Stimulated activated naive CD8-positive, alpha-beta T cell treated with anti-CD3 and anti-CD28 coated beads, Interleukin-15, amount 100 ng/mL, for 72 hours (primary cell): Measurements from ENCODE around the gene SUCLG2.

Source experiments
- ATAC-seq: fragments of 150-1000 bp; cut with Tn5 transposase; 2 replicates; pipeline ENCODE4 v1.10.0; 2021; ENCODE audit warnings: mild to moderate bottlenecking, moderate library complexity
- DNase-seq, 2 donors: peaks; one replicate each; pipeline ENCODE4 v3.0.0; 2021 to 2022
- H3K27ac Mint-ChIP-seq, 2 donors: one replicate each; pipeline ENCODE4 v1.8.0; 2022; ENCODE audit warnings: mild to moderate bottlenecking in 2 of 2, mixed read lengths in 2 of 2, moderate library complexity in 2 of 2
- H3K27me3 Mint-ChIP-seq: one replicate; pipeline ENCODE4 v1.8.0; 2022; ENCODE audit warnings: mixed read lengths
- H3K4me1 Mint-ChIP-seq: one replicate; pipeline ENCODE4 v1.8.0; 2022; ENCODE audit warnings: mild to moderate bottlenecking, mixed read lengths
- H3K4me3 Mint-ChIP-seq, 2 donors: one replicate each; pipeline ENCODE4 v1.8.0; 2022; ENCODE audit warnings: mild to moderate bottlenecking in 2 of 2, mixed read lengths in 2 of 2, moderate library complexity in 1 of 2
- H3K9me3 Mint-ChIP-seq, 2 donors: one replicate each; pipeline ENCODE4 v1.8.0; 2022; ENCODE audit warnings: mixed read lengths in 2 of 2

SUCLG2 gene, protein sequence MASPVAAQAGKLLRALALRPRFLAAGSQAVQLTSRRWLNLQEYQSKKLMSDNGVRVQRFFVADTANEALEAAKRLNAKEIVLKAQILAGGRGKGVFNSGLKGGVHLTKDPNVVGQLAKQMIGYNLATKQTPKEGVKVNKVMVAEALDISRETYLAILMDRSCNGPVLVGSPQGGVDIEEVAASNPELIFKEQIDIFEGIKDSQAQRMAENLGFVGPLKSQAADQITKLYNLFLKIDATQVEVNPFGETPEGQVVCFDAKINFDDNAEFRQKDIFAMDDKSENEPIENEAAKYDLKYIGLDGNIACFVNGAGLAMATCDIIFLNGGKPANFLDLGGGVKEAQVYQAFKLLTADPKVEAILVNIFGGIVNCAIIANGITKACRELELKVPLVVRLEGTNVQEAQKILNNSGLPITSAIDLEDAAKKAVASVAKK

DNA sequence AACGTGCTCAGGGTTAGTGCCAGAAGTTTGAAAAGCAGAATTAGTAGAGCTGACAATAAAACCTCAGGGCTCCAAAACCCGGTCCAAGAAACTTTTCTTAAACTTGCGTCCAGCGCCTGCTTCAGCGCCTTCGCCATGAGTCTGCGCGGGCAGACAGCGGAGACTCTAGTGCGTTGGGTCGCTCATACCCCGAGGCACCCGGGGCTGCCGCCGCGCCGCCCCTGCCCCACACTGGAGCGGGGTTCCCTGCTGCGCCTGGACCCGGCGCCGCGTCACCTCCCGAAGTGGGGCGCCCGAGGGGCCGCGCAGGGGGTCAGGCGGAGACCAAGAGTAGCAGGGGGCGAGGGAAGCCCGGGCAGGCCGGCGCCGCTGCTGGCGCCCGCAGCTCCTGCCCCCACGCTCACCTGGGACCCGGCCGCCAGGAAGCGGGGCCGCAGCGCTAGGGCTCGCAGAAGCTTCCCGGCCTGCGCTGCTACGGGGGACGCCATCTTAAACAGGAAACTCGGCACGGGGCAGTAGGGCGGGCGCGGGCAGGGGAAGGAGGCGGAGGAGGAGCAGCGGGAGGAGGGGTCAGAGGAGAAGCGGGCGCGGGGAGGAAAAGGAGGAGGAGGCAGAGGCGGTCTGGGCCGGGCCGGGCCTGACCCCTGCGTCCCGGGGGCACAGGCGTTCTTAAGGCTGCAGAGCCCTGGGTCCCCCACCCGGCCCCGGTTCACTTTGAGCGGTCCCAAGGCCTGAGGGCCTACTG is at the start of gene SUCLG2:
Gene SUCLG2, minus strand, starts transcription at position 514 of the 745 bp plus-strand sequence. Its CDS starts 26 bp downstream, at position 488.
- peak within 1 kb of the TSS; percentile 94 to 97 for H3K27ac Mint-ChIP-seq
- peak; percentile 78 to 83 for DNase-seq
- ATAC-seq: peak; percentile 64
- H3K9me3 Mint-ChIP-seq: peaks cover 13 to 19% of the 10 kb centered on the region in 2 donors
- H3K4me1 Mint-ChIP-seq: peaks cover 62% of the 10 kb centered on the region
- no peaks in the 10 kb centered on the region for H3K27me3 Mint-ChIP-seq
- peak within 1 kb of the TSS; percentile 80 to 84 for H3K4me3 Mint-ChIP-seq

DNA sequence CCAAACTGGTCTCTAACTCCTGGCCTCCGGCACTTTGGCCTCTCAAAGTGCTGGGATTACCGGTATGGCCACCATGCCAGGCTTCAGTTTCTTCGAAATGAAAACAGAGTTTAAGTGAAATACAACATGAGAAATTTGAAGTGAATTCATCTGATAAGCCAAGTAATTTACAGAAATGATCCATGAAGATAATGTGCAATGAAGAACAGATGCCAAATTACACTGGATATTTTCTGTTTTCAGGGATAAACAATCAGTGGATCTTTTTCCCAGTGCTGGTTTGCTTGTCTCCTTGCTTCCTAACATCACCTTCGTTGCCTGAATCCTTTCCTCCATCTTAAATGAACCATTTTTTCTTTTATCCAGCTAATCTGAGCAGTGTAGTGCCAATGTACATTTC is 46.2 kb upstream of the SUCLG2 start:
- no peak overlapping the region for H3K4me3 Mint-ChIP-seq
- ATAC-seq (no peak), DNase-seq (no peak)
- peaks cover 6% of the 10 kb centered on the region for H3K4me1 Mint-ChIP-seq
- H3K27me3 Mint-ChIP-seq: no peaks in the 10 kb centered on the region
- no peak overlapping the region for H3K27ac Mint-ChIP-seq
- H3K9me3 Mint-ChIP-seq: peaks cover 0 to 7% of the 10 kb centered on the region in 2 donors

DNA sequence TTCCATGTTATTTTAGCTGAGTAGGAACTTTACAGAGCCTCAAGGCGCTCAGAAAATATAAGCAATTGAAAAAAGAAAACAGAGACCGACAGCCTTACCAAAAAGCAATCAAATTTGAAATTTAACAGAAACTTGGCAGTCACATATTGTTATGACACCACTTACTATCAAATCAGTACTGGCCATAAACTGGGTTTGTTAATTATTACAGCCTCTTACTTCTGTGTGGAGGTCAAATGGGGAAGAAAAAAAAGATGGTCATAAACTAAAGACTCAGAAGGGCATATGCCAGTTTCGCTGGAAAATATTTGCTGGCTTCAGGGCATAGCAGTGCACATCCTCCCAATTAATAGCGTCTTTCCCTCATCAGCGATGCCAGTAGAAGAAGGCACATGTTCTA is 45.5 kb upstream of the SUCLG2 start:
- peaks cover 0 to 7% of the 10 kb centered on the region in 2 donors for H3K9me3 Mint-ChIP-seq
- DNase-seq: no peak
- H3K27me3 Mint-ChIP-seq: no peaks in the 10 kb centered on the region
- H3K27ac Mint-ChIP-seq: no peak overlapping the region
- ATAC-seq: no peak
- no peak overlapping the region for H3K4me3 Mint-ChIP-seq
- H3K4me1 Mint-ChIP-seq: peaks cover 6% of the 10 kb centered on the region

DNA sequence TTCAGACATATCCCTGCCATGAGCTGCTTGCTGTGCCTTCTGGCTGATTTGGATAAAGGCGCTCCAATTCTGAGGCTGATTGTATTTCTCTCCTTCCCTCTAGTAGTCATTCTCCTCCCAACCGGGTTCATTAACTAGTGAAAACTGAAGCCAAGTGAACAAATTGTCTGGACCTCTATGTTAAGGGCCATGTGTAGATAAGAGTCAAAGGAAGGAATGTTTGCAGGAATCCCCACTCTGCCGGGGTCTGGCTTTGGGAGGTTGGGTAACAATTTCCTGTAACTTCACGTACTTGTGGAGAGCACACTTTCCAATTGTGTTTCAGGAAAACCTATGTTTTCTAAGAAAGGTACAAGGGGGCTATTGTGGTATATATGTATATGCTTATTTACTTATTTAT is 38.2 kb upstream of the SUCLG2 start:
- Mint-ChIP-seq H3K27me3 (no peaks in the 10 kb centered on the region), H3K4me1 (peaks cover under 1% of the 10 kb centered on the region), H3K9me3 (peaks cover 0 to 4% of the 10 kb centered on the region in 2 donors), H3K27ac (no peak overlapping the region), H3K4me3 (no peak overlapping the region)
- DNase-seq: no peak
- no peak for ATAC-seq

DNA sequence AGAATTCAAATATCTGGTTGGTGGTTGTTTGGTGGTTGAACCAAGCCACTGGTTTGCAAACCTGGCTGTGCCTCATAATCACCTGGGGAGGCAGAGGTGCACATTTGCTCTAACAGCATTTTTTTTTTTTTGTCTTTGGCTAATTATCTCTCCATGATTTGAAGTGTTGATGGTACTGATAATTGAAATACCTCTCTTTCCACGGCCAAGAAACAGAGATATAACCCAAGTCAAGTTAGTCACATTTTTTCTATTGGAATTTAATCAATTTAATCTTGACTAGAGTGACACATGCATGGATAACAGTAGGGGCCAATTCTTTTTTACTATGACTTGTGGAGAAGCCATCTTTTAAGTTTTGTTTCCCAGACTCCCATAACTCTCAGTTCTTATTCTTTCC is 37.5 kb upstream of the SUCLG2 start:
- Mint-ChIP-seq H3K4me3 (no peak overlapping the region), H3K4me1 (no peaks in the 10 kb centered on the region), H3K27me3 (no peaks in the 10 kb centered on the region), H3K27ac (no peak overlapping the region), H3K9me3 (peaks cover 0 to 4% of the 10 kb centered on the region in 2 donors)
- ATAC-seq: no peak
- no peak for DNase-seq

DNA sequence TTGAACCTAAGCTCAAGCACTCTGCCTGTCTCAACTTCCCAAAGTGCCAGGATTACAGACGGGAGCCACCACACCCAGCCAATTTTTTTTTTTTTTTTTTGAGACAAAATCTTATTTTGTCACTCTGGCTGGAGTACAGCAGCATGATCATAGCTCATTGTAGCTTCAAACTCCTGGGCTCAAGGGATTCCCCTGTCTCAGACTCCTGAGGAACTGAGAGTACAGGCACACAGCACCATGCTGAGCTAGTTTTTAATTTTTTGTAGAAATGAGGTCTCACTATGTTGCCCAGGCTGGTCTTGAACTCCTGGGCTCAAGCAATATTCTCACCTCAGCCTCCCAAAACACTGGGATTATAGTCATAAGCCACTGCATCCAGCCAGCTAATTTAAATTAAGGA is 36.8 kb upstream of the SUCLG2 start:
- ATAC-seq (no peak), DNase-seq (no peak)
- H3K4me1 Mint-ChIP-seq: peaks cover 3% of the 10 kb centered on the region
- no peaks in the 10 kb centered on the region for H3K27me3 Mint-ChIP-seq
- no peak overlapping the region for H3K27ac Mint-ChIP-seq
- H3K4me3 Mint-ChIP-seq: no peak overlapping the region
- H3K9me3 Mint-ChIP-seq: peaks cover 0 to 8% of the 10 kb centered on the region in 2 donors

DNA sequence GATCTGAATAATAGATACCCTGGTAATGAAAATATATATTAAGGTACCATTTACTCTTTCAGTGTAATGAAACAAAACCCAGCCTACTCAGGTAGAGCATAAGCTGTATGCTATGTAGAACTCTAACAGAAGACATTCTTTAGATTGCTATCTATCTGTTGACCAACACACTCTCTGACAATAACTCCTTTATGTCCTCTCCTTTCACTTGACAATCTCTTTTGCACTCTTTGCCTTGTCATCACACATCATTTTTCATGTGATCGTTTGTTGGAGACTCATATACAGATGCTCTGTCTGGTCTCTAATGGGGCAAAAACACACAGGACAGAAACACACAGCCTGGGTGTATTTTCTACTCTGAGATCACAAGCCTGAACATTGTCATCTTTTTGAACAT is 35.4 kb upstream of the SUCLG2 start:
- Mint-ChIP-seq H3K4me1 (peaks cover 14% of the 10 kb centered on the region), H3K27ac (no peak overlapping the region), H3K4me3 (no peak overlapping the region), H3K27me3 (no peaks in the 10 kb centered on the region), H3K9me3 (peaks cover 0 to 9% of the 10 kb centered on the region in 2 donors)
- DNase-seq (no peak), ATAC-seq (no peak)

DNA sequence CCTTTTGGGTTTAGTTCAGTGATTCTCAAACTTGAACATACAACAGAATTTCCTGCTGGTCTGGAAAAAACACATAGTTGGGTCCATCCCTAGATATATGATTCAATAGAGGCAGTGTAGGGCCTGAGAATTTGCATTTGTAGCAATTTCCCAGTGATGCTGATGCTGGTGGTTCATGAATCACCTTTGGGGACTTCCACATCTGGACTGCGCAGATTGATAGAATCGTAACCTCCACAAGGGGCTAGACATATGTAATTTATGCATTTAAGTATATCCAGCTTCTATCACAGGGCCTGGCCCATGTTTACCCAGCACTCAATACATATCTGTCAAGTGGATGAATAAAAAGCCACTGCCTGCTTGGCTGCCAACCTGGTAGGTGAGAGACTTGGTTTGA is 33.8 kb upstream of the SUCLG2 start:
- Mint-ChIP-seq H3K27me3 (no peaks in the 10 kb centered on the region), H3K4me1 (peaks cover 28% of the 10 kb centered on the region), H3K27ac (no peak overlapping the region), H3K9me3 (peaks cover 0 to 9% of the 10 kb centered on the region in 2 donors), H3K4me3 (no peak overlapping the region)
- DNase-seq: no peak
- ATAC-seq: peak; percentile 73

DNA sequence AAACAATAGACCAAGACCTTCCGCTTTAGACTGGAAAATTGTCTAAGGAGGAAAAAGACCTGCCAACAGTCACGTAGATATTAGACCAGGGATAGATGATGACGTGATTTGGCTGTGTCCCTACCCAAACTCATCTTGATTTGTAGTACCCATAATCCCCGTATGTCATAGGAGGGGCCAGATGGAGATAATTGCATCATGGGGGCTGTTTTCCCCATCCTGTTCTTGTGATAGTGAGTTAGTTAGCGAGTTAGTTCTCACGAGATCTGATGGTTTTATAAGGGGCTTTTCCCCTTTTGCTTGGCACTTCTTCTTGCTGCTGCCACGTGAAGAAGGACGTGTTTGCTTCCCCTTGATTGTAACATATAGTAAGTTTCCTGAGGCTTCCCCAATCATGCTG is 31.7 kb upstream of the SUCLG2 start:
- ATAC-seq (no peak), DNase-seq (no peak)
- Mint-ChIP-seq H3K27me3 (no peaks in the 10 kb centered on the region), H3K4me1 (peaks cover 32% of the 10 kb centered on the region), H3K27ac (peak overlapping the region in 1 of 2 donors; percentile 86), H3K9me3 (peaks cover 0 to 5% of the 10 kb centered on the region in 2 donors), H3K4me3 (peak overlapping the region; percentile 60 to 63)

DNA sequence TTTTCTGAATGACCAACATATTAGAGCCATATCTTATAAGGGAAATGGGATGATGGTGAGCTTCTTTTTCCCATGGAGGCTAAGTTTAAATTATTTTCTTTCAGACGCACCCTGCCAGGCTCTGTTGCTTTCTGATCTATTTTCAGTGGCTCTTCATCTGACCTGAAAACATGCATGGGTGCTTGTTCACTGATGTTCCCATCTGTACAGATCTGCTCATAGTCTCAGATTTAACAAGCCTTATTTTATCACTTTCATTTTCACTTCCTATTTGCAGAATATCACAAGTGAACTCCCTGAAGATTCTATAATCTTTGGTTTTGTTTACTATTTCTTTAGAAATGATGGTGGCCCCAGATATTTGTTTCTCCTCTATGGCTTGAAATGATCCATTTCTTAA is 31.1 kb upstream of the SUCLG2 start:
- no peak for DNase-seq
- Mint-ChIP-seq H3K4me3 (peak overlapping the region; percentile 60 to 63), H3K27me3 (no peaks in the 10 kb centered on the region), H3K27ac (peak overlapping the region in 1 of 2 donors; percentile 86), H3K4me1 (peaks cover 32% of the 10 kb centered on the region), H3K9me3 (peaks cover 0 to 5% of the 10 kb centered on the region in 2 donors)
- peak; percentile 71 for ATAC-seq

DNA sequence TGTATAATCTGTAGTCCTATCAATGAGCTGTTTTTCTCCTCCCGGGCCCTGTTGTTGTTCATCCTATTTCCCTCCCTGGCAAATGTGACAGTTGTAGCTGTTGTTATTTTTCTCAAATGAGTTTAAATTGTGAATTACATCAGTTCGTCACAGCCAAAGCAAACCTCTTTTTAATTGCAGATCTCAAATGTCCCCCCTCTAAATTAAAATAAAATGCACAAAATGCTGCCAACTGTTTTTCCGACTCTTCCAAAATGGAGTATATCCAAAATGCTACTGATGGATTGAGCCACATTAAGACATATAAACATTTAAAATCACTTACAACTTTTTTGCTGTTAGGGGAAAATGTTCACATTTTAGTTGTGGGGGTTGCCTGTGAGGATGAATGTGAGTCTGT is 29.8 kb upstream of the SUCLG2 start:
- DNase-seq (no peak), ATAC-seq (no peak)
- Mint-ChIP-seq H3K27me3 (no peaks in the 10 kb centered on the region), H3K4me1 (peaks cover 35% of the 10 kb centered on the region), H3K9me3 (peaks cover 0 to 5% of the 10 kb centered on the region in 2 donors), H3K4me3 (no peak overlapping the region), H3K27ac (no peak overlapping the region)

DNA sequence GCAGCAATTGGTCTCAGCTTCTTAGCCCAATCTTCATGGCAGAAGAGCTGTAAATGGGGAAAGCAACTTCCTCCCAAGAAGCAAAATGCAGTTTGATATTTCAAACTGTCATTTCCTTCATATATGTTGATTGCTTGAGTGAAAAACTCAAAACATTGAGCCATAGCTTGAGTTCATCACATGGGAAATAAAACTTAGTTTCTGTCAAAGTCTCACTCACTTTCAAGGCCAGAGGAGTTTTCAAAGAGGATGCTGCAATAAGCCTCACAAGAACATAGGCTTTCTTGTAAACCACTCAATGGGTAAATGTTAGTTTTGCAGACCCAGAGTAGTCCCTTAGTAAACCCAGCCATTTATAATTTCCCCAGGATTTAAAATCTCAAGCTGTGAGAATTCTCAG is 29.1 kb upstream of the SUCLG2 start:
- peak overlapping the region in 1 of 2 donors; percentile 24 for H3K27ac Mint-ChIP-seq
- no peak for DNase-seq

DNA sequence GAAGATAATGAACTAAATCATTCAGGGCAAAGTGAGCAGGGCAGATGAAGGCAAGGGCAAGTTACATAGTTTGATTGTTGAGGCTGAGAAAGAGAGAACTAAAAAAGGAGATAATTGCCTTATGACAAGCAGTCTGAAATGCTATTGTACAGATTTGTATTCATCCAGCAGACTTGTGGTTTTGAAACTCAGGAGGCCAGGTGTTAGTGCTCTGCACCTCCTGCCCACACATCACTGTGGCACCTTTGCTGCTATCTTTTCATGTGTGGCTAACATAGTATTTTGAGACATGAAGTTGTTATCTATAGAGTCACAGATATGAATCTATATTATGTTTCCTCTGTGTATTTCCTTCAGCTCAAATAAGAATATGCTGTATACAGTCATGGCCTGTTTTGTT is 24.3 kb upstream of the SUCLG2 start:
- DNase-seq: no peak

More for the DNA sequence above, 29.1 kb upstream of the SUCLG2 start:
- no peak overlapping the region for H3K4me3 Mint-ChIP-seq
- H3K27me3 Mint-ChIP-seq: no peaks in the 10 kb centered on the region
- peaks cover 0 to 5% of the 10 kb centered on the region in 2 donors for H3K9me3 Mint-ChIP-seq
- ATAC-seq: no peak
- H3K4me1 Mint-ChIP-seq: peaks cover 42% of the 10 kb centered on the region

DNA sequence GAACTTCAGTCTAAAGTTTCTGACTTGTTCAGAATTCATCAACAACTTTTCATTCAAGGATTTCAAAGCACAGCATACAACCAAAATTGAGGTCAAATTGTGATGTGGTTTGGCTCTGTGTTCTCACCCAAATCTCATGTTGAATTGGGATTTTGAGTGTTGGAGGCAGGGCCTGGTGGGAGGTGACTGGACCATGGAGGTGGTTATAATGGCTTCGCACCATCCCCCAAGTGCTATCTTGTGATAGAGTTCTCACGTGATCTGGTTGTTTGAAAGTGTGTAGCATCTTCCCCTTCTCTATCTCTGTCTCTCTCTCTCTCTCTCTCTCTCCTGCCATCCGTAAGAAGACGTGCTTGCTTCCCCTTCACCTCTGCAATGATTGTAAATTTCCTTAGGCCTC is 19.6 kb upstream of the SUCLG2 start:
- H3K27ac Mint-ChIP-seq: no peak overlapping the region
- H3K9me3 Mint-ChIP-seq: peaks cover 7 to 8% of the 10 kb centered on the region in 2 donors
- H3K4me3 Mint-ChIP-seq: no peak overlapping the region
- no peak for DNase-seq
- ATAC-seq: no peak
- H3K4me1 Mint-ChIP-seq: peaks cover 25% of the 10 kb centered on the region
- H3K27me3 Mint-ChIP-seq: no peaks in the 10 kb centered on the region

More for the DNA sequence above, 24.3 kb upstream of the SUCLG2 start:
- Mint-ChIP-seq H3K27ac (no peak overlapping the region), H3K9me3 (peaks cover 5 to 7% of the 10 kb centered on the region in 2 donors), H3K4me3 (peak overlapping the region in 1 of 2 donors; percentile 6), H3K4me1 (peaks cover 34% of the 10 kb centered on the region), H3K27me3 (no peaks in the 10 kb centered on the region)
- peak; percentile 64 for ATAC-seq

DNA sequence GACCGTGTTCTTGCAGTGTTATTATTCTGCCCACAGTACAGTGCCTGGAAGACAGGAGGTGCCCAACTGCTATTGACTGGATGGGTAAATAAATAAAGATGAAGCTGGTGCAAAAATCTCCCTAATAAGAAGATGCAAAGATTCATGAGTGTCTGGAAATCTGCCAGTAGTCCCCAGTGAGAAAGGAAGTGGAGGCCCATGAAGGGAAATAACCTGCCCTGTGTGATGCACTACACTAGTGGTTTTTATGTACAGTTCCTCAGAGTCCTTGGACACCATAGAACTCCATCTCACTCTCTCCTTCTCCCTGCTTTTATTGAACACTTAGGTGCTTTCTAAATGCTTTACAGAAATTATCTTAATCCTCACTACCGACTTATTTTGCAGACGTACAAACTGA is 8.3 kb upstream of the SUCLG2 start:
- peaks cover 43% of the 10 kb centered on the region for H3K4me1 Mint-ChIP-seq
- ATAC-seq (peak; percentile 85), DNase-seq (no peak)
- no peaks in the 10 kb centered on the region for H3K27me3 Mint-ChIP-seq
- H3K27ac Mint-ChIP-seq: no peak overlapping the region
- peaks cover 11 to 16% of the 10 kb centered on the region in 2 donors for H3K9me3 Mint-ChIP-seq
- no peak overlapping the region for H3K4me3 Mint-ChIP-seq

DNA sequence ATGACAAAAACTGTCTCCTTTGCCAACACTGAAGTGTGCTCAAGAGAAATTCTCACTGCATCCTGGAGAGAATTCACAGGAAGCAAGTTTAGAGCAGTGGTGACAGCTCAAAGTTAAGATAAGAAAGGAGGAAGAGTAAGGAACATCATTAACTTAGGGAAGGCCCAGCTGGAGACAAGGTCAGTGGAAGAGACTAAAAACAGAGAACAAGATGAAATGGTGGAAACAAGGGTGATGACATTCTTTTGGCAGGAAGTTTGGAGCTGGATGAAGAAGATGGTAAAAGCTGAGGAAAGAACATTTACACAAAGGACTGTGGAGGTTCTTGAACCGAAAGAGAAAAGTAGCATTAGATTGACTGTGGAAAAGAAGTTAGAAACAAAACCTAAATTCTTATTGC is 6.7 kb upstream of the SUCLG2 start:
- Mint-ChIP-seq H3K4me3 (no peak overlapping the region), H3K27me3 (no peaks in the 10 kb centered on the region), H3K9me3 (peaks cover 12 to 16% of the 10 kb centered on the region in 2 donors), H3K4me1 (peaks cover 42% of the 10 kb centered on the region), H3K27ac (no peak overlapping the region)
- ATAC-seq: no peak
- no peak for DNase-seq
